Medulla oblongata (tissue), 1 donor: ENCODE data around the gene RNASEH1.
A peak's percentile ranks its signal among the peaks of the same experiment; 100 is the strongest.

Experiments
- DNase-seq: peaks from one replicate; pipeline ENCODE4 v3.0.0-alpha.2; 2015; ENCODE audit errors: extremely low spot score

RNASEH1 gene

DNA sequence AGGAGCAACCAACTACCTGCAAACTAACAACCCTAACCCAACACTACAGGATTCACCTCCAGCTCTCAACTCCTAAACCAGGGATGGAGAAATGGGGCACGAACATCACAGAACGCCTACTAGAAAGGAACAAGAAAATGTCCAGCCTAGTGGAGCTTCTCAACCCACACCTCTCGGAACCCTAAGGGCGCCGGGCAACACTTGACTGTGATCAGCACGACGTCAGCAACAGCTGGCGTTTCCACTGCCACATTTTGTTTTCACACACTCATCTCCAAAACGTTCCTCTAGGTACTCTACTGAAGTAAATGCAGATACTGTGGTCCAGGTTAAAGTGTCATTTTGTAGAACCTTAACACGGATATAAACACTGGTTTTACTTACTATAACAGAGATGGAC lies 4.2 kb downstream of the RNASEH1 start:
- no peak for DNase-seq

DNA sequence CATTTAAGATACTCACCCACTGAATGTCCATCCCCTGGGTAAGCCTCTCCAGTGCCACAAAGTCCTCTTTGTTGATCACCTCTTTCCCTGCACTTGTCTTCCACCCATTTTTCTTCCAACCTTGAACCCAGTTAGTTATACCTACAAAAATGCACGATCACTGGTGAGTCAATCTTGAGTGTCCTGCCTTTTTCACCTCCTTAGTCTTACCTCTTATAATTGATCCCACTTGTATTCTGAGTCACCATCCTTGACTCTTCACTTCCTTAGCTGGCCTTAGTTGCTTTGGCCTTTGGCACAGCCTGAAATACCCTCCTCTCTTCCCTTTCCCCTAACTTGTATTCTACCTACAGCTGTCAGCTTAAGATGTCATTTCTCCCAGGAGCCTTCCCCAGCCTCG lies 10.2 kb downstream of the RNASEH1 start:
- no peak for DNase-seq

DNA sequence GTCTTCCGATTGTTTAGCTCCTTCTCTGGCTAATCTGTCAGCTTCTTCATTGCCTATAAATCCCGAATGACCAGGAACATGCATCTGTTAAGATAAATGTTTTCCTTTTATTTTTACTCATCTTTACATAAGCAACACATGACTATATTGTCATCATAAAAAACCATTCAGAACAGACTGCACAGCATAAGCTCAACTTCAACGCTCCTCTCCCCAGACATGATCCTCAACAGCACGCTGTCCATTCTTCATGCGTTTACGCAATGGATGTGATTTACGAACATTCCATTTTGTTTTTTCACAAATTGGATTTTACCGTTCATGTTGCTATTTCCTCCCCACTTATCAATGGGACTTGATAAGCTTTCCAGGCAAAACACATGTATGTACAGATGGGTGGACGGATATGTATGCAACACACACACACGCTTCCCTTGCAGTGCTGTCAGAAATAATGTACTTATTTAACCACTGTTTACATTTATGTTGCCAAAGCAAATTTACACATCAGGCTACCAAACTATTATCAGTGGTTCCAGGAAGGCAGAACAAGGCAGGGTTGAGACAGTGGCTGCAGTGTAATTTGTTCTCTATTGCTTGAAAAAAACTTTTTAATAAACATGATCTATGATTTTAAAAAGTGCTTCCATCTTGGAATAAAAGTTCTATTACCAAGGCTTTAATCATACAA lies 12.2 kb downstream of the RNASEH1 start:
- no peak for DNase-seq

DNA sequence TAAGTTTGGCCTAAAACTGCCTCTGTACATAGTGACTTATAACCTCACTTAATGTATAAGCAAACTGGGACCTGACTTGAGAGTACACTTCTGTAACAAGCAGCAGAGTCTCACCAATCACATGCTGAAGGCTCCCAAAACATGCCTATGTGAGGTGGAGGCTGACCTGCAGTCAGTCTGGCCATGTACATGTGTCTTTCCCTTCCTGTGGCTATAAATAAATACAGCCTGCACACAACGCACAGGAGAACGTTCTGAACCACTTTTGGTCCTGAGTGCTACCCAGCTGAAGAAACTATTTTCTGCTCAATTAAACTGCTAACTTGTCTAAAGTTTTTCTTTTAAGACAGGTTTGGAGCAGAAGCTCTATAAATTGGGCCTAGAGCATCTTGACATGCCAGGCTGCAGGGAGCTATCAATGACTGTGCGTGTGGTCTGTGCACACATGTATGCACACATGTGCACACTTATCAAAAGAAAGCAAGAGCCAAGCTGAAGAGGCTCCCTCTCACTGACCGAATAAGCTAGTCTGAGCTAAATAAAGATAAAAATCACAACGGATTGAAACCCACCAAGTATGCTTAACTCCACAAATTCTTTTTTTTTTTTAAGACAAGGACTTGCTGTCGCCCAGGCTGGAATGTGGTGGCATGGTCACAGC lies 15.0 kb downstream of the RNASEH1 start:
- no peak for DNase-seq

DNA sequence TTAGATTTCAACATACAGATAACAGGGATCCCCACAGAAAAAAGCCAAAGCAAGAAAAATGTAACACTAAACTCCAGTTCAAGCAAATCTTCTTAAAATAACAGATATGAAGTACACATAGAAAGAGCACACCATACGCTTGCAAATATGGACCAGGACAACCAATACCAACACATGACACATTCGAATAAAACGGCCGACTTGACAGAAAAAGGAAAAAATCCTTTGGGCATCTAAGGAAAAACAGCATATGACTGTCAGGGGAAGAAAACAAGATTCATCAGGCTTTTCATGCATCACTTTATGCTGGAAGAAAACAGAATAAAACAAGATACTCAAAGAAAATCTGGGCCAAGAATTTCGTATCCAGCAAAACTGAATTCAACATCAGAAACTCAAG lies 16.0 kb downstream of the RNASEH1 start:
- DNase-seq = no peak

DNA sequence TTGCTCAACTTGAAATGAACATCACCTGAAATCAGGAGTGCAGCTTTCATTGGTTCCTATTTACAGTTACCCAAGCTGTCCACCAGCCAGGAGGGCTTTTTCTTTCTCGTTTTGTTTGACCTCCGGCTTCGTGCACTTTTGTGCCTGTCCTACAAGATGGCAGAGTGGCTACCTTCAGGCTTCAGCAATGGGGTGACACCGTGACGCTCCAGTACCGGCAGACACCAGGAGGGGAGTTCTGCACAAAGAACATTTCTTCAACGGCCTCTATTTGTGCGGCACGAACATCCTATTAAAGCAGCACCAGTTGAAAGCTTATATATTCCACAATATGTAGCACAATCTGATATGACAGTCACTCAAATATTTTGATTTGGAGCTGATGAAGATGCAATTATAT lies 18.3 kb downstream of the RNASEH1 start:
- no peak for DNase-seq

DNA sequence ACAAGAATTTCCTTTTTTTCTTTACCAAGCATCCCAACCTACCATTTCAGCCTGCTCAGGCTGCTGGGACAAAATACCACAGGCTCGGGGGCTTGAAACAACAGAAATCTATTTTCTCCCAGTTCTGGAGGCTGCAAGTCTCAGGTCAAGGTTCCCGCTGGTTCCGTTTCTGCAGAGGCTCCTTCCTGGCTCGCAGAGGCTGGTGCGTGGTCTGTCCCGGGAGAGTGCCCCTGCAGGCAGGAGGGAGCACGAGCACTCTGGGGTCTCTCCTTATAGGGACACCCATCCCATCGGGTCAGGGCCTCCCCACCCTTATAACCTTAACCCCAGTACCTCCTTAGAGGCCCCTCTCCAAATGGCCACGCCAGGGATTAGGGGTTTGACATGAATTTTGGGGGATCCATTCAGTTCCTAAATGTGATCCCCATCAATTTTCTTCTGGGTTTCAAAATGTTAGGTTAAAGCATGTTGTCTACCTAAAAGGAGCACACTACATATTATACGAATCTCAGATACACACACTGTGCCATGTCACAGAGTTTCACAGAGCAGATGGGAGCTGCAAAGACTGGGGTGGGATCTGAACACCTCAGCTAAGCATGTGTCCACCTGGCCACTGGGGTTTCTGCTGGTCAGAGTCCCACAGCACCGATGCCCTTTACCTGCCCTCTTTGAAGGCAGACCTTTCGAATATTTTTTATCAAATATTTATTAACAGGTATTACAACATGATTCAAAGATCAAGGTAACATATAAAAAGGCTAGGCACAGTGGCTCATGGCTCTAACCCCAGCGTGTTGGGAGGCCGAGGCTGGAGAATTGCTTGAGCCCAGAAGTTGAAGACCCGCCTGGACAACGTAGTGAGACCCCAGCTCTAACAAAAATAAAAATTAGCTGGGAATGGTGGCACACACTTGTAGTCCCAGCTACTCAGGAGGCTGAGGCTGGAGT lies 21.2 kb downstream of the RNASEH1 start:
- DNase-seq = no peak

DNA sequence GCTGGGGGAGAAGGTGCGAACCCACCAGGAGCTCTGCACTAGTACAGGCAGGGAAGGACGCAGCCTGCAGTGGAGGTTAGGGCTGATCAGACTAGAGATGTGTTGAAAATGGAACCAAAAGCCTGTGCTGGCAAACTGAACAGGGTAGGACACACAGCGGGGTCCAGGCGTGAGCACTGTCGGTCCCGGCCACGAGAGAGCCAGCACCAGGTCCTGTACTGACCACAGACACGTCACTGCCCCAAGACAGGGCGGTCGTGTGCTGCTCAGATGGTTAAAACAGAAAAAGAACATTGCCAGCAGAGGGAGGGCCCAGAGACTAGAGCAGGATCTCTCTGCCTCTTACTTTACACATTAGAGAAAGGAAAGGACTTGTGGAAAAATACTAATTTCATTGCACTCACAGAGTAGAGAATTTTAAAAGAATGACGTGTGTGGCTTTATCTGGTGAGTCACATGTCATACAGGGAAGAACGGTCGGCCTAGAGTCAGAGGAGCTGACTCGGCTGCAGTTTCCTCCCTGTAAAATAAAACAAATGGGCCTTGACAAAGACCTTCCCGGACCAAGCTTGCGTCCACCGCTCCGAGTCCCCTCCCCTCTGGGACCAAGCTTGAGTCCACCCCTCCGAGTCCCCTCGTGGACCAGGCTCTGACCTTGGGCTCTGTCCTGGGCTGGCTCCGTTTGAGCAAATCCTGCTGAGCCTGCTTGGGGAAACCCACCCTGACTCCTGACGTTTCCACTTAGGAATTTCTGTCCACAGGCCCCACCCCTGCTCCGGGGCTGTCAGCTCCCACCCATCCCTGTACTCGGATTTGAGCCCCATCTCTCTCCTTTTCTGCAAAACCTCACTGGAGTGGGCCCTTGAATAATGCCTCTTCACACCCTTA lies 22.1 kb downstream of the RNASEH1 start:
- peak; percentile 31 for DNase-seq

DNA sequence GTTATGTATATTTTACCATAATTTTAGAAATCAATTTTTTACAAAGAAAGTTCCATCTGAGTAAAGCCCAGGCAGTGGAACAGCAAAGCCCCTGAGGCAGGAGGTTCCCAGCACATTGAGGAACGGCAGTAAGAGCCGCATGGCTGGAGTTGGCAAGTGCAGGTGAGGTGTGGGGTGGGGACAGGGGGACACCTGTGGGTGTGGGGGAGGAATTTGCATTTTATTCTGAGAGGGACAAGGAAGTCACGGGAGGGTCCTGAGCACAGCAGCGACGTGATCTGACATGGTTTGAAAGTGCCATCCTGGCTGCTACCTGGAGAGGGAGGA lies 22.7 kb downstream of the RNASEH1 start:
- no peak for DNase-seq

DNA sequence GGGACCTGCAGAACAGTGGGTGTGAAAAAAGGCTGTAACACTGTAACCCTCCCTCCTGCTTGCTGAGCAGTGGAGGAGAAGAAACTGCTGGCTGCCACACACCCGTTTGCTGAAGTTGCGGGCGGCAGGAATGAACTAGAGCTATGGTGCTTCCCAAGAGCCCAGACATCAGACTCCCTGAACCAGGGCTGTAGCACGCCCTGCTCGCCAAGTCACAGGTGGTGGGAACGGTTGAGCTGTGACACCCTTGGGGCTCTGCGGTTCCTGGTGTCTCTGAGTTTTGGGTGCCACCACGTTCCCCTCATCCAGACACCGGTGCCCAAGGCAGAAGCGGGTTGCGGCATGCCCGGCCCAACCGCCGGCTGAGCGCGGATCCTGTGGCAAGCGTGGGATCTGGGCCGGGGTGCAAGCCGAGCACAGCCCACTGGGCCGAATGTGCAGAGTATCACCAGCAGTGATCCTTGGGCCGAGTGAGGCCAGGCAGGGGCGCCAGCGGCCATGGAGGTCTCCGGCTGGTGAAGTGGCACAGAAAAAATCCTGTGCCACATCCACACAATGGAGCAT lies 23.8 kb downstream of the RNASEH1 start:
- no peak for DNase-seq

DNA sequence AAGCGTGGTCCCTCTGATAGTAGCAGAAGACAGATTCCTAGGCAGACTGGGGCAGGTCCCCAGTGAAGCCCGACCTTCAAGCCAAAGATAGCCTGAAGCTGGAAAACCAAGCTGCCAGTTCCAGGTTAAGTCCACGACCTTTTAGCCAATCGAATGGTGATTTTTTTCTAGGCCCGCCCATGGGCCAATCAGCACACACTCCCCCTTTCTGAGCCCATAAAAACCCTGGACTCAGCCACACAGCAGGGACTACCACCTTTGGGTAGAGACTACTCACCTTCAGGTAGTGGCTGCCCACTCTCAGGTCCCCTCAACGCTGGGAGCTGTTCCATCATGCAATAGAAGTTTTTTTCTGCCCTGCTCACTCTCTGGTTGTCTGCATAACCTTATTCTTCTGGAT lies 24.3 kb downstream of the RNASEH1 start:
- DNase-seq = no peak

DNA sequence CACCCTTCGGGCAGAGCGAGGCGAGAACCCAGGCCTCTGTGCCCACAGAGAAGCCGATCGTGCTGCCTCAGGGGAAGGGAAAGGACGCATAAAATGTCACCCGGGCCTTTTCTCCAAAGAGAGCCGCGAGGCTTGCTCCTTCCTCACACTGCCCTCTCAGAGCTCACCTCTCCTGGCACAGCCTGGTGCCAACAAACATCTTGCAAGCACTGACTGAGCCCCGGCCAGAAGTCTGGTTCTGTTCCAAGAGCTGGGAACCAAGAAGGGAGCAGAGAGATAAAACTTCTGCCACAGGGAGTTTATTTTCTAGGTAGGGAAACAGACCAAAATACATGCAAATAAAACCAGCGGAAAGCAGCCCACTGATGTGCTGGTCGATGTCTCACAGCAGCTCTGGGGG lies 25.2 kb downstream of the RNASEH1 start:
- no peak for DNase-seq

DNA sequence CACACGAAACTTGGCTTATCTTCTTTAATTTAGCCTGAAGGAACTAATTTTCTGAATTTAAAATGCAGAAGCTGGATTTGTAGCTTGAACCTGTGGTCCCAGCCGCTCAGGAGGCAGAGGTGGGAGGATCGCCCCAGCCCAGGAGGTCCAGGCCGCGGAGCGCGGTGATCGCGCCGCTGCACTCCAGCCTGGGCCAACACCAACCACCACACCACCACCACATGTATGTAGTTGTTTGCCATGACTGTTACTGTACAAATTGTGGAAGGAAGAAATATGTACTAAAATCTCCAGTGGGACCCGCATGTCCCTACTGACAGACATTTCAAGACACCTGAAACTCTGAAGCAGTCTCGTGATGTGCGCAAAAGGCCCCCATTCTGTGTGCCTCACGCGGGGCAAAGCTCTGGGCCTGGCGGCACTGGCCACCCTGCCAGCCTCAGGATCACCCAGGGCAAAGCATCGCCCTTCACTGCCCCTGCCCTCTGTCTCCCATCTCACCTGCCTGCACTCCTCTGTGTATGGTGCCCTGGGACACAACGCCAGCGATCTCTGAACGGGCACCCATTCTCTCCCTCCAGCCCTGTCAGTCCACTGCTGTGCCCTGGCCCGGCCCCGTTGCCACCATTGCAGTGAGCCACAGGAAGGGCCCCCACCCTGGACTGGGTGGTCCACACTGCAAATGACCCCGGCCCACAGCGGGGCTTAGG lies 28.7 kb downstream of the RNASEH1 start:
- no peak for DNase-seq

DNA sequence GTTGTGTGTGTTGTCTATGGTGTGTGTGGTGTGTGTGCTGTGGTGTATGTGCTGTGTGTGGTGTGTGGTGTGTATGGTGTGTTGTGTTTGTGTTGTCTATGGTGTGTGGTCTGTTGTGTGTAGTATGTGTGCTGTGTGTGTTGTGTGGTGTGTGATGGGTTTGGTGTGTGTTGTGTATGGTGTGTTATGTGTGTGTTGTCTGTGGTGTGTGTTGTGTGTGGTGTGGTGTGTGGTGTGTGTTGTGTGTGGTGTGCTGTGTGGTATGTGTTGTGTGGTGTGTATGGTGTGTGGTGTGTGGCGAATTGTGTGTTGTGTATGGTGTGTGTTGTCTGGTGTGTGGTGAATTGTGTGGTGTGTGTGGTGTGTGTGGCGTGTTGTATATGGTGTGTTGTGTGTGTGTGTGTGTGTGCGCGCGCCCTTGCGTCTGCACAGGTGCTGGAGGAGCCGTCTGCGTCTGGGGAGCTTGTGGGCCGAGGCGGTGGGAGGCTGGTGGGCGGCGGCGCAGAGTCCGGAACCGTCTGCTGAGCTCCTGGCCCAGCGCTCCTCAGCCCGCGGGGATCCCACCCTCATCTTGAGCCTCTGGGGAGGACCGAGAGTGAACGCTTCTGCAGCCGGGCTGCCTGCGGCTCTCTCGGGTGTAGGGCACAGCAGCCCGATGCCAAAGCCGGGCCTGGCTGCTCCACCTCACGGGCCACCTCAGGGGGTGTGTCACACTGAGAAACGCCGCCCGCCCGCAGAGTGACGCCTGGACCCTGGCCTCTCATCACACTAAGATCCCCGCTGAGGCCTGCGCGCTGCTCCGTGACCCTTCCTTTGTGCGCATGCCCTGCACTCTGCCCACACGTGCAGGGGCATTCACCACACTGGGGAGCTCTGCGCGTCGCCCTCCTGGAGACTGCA lies 30.0 kb downstream of the RNASEH1 start:
- no peak for DNase-seq

DNA sequence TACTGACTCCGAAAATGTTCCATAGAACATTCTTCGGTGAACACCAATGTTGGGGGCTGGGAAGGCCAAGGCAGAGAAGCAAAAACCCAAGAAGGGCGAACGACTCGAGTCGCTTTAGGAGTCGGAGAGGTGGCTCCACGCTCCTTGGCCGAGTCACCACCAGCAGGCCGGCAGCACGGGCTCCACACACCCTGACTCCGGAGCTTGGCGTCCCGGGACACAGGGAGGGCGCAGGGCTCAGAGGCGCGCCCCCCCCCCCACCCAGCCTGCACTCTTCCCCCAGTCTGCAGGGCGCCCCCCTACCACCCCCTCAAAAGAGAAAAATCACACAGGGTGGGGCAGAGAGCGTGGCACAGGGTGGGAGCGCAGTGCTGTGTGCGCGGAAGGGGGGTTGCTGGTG lies 31.3 kb downstream of the RNASEH1 start:
- no peak for DNase-seq

DNA sequence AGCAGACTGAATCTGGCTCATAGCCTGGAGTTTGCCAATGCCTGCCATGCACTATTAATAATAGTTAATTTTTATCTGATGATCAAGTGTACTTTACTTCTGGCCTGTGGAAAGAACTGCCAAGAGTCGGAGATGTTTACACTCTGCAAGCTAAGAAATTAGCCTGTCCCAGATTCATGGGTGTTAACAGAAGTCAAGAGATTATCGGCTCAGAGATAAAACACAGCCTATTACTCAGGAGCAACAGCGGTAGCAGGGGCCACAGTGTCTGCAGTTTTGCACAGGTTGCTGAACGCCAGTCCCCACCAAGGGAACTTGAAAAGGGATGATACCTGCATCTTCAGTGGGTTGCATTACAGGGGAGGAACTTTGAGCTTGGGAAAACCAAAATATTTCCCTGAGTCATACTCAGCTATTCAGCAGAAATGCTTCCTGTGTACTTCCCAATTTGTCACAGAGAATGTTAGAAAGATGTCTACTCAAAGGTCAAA lies 34.5 kb downstream of the RNASEH1 start:
- no peak for DNase-seq

DNA sequence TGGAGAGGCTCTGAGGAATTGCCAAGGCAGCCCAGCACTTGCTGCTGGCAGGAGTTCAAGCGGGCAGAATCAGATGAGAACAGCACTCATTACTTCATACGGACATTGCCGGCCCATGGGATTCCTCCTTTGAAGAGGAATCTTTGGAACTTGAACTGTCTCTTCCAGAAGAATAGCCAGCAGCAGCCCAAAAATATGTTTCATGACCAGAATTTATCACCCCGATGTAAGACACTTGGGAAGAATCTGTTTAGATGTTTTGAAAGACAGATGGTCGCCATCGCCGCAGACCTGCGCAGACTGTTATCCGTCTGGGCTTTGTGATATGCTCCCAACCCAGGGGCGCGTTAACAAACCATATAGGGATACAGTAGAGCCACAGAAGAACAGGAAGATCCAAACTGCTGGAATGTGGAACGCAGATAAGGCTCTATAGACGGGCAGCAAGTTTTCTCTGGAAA lies 35.1 kb downstream of the RNASEH1 start:
- DNase-seq = no peak

DNA sequence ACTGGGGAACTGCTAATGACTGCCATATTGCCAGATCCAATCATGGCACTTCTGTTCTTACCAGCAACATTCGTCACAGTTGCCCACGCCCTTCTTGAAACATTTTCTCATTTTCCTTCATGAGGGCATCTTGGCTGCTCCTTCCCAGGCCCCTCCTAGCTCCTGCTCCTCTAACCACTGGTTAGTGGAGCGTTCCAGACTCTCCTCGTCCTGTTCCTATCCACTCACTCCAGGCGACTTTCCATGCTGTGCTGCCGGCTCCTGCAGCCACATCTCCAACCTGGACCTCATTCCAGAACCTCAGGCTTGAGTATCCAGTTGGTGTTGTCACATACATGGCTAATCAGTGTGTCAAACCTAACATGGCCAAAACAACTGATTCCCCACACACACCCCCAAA lies 37.5 kb downstream of the RNASEH1 start:
- DNase-seq = no peak
